Prostate gland (tissue), 2 donors: ENCODE results near the gene DSTYK. TPM values are rescaled to one million over a fixed set of nuclear protein-coding genes. Genes with fewer than 3 reads are reported as not detected.

Experiments
- DNase-seq: peaks from one replicate; pipeline ENCODE4 v3.0.0-alpha.2; 2019; ENCODE audit warnings: low spot score
- H3K27ac ChIP-seq, 2 donors: fragments of 200-600 bp; sonication (generic); 2 replicates each; pipeline ENCODE4 v1.5.1; 2017 to 2019
- H3K27me3 ChIP-seq: fragments of 200-600 bp; sonication (generic); replicated peaks from 2 replicates; pipeline ENCODE4 v1.5.1; 2019; ENCODE audit not compliant: insufficient read depth
- H3K36me3 ChIP-seq, 2 donors: fragments of 200-600 bp; sonication (generic); 1 replicate in 1 of 2; 2 replicates in 1 of 2; pipeline versions ENCODE4 v1.5.1 to v1.8.1; 2017 to 2019
- H3K4me1 ChIP-seq: fragments of 200-600 bp; sonication (generic); replicated peaks from 2 replicates; pipeline ENCODE4 v1.5.1; 2019
- H3K4me3 ChIP-seq, 2 donors: fragments of 200-600 bp; sonication (generic); 2 replicates each; pipeline ENCODE4 v1.5.1; 2017 to 2019
- H3K9me3 ChIP-seq: fragments of 200-600 bp; sonication (generic); 2 replicates; pipeline ENCODE4 v1.5.1; 2017
- CTCF ChIP-seq, 4 experiments: fragments of 200-600 bp in 2 of 4; fragments of 450-650 bp in 2 of 4; sonication (generic) in 2 of 4; IDR thresholded peaks; 1 replicate in 3 of 4; 2 replicates in 1 of 4; pipeline ENCODE4 v1.5.1; 2016 to 2019; ENCODE audit warnings: antibody characterized with exemption in 4 of 4, mild to moderate bottlenecking in 2 of 4, moderate library complexity in 2 of 4
- POLR2A ChIP-seq: fragments of 450-650 bp; IDR thresholded peaks from one replicate; pipeline ENCODE4 v1.6.1; 2016; ENCODE audit warnings: antibody characterized with exemption, mild to moderate bottlenecking
- POLR2AphosphoS5 ChIP-seq: sonication (generic); formaldehyde crosslinking; IDR thresholded peaks from one replicate; pipeline ENCODE4 v1.6.1; 2017; ENCODE audit warnings: antibody characterized with exemption
- whole genome bisulfite sequencing: methylation state at CpG from one replicate; pipeline ENCODE4 v1.1.5; 2018; 5-methylcytosine and 5-hydroxymethylcytosine counted together
- intact Hi-C: fragments of 100-400 bp; cut with DNase I; formaldehyde crosslinking; loops from one replicate; pipeline ENCODE4 v1.14.2; 2022
- total RNA-seq, 2 donors: library from RNA; depleted of rRNA; stranded (reverse); fragments of >200 nt; gene quantifications; one replicate each; pipeline ENCODE4 v1.1.0, GENCODE V29; 2016

The DSTYK gene
- total RNA-seq, 2 donors from 2014 or later: 9.7 to 16.9 TPM

- no peak for DNase-seq
- Histone ChIP-seq H3K4me3 (peak overlapping the region; percentile 40 to 44), H3K27me3 (no peaks in the 10 kb centered on the region), H3K4me1 (no peaks in the 10 kb centered on the region), H3K27ac (no peak overlapping the region), H3K9me3 (no peaks in the 10 kb centered on the region), H3K36me3 (no peaks in the 10 kb centered on the region)
- 8% methylated on average over 8 of the region's 8 CpGs for WGBS
- intact Hi-C loops: no loop called here
- TF ChIP-seq POLR2AphosphoS5 (no peak), POLR2A (no peak), CTCF (IDR thresholded peaks at IDR 0.05) (no peak)
Observed at GRCh38 chr1:205226868-205227583, 15.5 kb upstream of the DSTYK start.

GRCh38 chr1:205225901-205226765 is 14.6 kb upstream of the DSTYK start:
- no peak for TF ChIP-seq POLR2AphosphoS5
- no peak for TF ChIP-seq POLR2A
- no peak for TF ChIP-seq CTCF (IDR thresholded peaks at IDR 0.05)
- Histone ChIP-seq H3K4me3 (no peak overlapping the region), H3K4me1 (no peaks in the 10 kb centered on the region), H3K36me3 (no peaks in the 10 kb centered on the region), H3K27ac (no peak overlapping the region), H3K27me3 (no peaks in the 10 kb centered on the region), H3K9me3 (no peaks in the 10 kb centered on the region)
- DNase-seq: no peak
- intact Hi-C loops: no loop called here
- 44% methylated on average over 11 of the region's 11 CpGs for WGBS

GRCh38 chr1:205224736-205225135 is 13.2 kb upstream of the DSTYK start:
- no peak for DNase-seq
- H3K27me3 ChIP-seq: no peaks in the 10 kb centered on the region
- intact Hi-C loops: no loop called here
- no peak overlapping the region for H3K4me3 ChIP-seq
- H3K9me3 ChIP-seq: no peaks in the 10 kb centered on the region
- no peaks in the 10 kb centered on the region for H3K36me3 ChIP-seq
- TF ChIP-seq POLR2AphosphoS5 (no peak), POLR2A (no peak), CTCF (IDR thresholded peaks at IDR 0.05) (no peak)
- no peak overlapping the region for H3K27ac ChIP-seq
- H3K4me1 ChIP-seq: no peaks in the 10 kb centered on the region

GRCh38 chr1:205220421-205220820 is 8.9 kb upstream of the DSTYK start:
- Histone ChIP-seq H3K4me3 (no peak overlapping the region), H3K4me1 (no peaks in the 10 kb centered on the region), H3K27me3 (no peaks in the 10 kb centered on the region), H3K36me3 (no peaks in the 10 kb centered on the region), H3K27ac (no peak overlapping the region), H3K9me3 (no peaks in the 10 kb centered on the region)
- intact Hi-C loops: no loop called here
- no peak for DNase-seq
- WGBS: 69% methylated on average over 2 of the region's 2 CpGs
- no peak for TF ChIP-seq POLR2AphosphoS5
- no peak for TF ChIP-seq CTCF (IDR thresholded peaks at IDR 0.05)
- no peak for TF ChIP-seq POLR2A
